ENCODE data around the gene MBP.
A peak's percentile ranks its signal among the peaks of the same experiment; 100 is the strongest.
"Not testable (repeated sequence)": the region's sequence is repeated elsewhere in the genome, so short reads cannot be mapped to it uniquely, and the experiment has no call there.

MBP gene

DNA sequence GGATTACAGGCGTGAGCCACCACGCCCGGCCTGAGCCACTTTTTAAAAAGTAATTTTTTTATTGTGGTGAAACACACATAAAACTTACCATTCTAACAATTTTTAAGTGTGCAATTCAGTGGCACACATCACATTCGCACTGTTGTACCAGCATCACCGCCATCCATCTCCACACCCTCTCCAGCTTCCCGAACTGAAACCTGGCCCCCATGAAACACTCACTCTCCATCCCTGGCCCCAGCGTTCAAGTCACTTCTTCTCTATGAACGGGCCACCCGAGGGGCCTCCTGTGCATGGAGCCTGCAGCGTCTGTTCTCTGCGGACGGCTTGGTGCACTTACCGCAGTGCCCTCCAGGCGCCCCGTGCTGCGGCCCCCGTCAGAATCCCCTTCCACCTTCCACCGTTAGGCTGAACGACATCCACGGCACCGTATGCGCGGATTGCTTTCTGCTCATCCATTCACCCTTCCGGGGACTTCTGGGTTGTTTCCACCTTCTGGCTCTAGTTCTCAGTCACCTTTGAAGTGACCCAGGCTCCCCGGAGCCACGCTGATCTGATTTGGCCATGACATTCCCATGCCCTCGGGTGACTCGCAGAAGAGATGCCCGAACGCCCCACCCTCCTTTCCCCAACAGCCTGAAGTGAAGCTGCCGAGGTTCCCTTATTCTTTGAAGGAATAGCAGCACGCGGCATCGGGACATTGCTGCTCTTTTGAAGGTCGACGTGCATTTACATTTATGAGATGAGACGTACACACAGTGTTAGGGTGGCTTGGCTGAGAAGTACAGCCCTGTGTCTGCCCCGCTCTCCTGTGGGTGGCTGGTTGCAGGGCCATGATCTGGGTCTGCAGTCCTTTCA lies 134.4 kb downstream of the MBP start:
- no peak for DNase-seq

DNA sequence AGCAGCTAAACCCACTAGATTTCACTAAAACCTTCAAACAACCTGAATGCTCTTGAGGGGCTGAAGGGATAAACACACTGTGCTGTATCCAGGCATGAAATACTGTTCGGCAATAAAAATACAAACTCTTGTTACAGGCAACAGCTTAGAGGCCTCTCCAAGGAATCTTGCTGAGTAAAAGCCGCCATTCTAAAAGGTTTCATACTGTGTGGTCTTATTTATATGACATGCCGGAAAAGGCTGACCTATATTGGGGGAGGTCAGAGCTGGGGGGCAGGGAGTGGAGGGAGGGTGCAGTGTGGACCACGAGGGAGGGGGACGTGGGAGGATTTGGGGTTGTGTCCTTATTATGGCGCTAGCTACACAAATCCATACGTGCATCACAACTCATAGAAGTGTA lies 136.2 kb downstream of the MBP start:
- no peak for DNase-seq

DNA sequence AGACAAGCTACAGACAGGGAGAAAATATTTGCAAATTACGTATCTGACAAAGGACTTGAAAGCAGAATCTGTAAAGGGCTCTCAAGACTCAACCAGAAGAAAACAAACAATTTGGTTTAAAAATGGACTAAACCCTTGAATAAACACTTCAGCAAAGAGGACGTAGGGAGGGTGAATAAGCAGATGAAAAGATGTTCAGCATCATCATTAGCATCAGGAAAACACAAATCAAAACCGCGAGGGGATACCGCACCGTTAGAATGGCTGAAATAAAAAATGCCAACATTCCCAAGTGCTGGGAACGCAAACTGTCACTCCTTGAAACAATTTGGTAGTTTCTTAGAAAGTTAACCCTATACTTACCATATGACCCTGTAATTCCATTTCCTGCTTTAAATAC lies 136.7 kb downstream of the MBP start:
- no peak for DNase-seq

DNA sequence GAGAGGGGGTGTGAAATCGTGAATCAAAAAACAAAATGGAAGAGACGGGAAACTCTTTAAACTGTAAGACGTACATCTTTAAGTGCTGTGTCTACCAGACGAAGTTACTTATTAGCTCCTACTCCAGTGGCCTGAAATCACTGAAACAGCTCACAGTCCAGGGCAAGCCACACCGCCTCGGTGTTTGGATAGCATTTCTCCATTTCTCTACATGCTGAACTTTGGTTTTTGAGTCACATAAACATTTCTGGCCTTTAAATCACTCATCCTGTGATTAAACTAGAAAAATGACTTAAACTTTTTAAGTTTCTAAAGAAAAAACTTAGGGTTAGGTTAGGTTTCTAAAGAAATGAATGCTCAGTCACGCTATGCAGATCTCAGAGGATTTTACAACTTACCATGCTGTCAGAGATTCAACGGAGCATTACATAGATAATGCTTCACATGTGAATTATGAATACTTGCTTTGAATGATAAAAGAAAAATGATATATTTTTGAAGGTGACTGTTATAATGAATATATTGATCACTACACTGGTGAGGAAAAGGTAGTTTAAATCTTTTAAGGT lies 138.4 kb downstream of the MBP start:
- DNase-seq, result no peak

DNA sequence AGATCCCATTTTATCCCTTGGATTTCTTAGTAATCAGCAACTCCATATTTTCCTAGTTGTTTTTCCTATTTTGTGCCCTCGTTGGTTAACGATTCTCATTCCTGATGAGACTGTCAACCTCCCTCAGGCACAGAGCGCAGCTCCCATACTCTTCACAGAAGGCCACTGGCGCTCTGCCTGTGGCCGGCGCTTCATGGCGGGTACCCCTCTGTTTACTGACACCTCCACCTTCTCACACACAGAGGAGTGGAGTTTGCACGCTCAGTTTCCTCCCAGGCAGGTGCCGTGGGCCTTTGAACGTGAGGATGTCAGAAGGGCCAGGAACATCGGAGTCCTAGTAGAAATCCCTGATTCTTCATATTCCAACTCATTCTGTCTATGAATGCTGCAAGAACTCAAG lies 139.0 kb downstream of the MBP start:
- DNase-seq, result no peak

DNA sequence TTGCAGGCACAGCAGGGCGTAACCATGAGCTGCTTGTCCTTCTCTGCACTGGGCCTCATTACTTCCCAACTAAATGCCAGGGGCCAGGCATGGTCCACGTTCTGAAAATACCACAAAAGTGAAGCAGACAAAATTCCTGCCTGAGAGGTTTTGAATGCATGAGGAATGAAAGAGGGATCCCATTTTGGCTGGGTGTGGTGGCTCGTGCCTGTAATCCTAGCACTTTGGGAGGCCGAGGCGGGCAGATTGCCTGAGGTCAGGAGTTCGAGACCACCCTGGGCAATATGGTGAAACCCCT lies 139.5 kb downstream of the MBP start:
- DNase-seq, result no peak

DNA sequence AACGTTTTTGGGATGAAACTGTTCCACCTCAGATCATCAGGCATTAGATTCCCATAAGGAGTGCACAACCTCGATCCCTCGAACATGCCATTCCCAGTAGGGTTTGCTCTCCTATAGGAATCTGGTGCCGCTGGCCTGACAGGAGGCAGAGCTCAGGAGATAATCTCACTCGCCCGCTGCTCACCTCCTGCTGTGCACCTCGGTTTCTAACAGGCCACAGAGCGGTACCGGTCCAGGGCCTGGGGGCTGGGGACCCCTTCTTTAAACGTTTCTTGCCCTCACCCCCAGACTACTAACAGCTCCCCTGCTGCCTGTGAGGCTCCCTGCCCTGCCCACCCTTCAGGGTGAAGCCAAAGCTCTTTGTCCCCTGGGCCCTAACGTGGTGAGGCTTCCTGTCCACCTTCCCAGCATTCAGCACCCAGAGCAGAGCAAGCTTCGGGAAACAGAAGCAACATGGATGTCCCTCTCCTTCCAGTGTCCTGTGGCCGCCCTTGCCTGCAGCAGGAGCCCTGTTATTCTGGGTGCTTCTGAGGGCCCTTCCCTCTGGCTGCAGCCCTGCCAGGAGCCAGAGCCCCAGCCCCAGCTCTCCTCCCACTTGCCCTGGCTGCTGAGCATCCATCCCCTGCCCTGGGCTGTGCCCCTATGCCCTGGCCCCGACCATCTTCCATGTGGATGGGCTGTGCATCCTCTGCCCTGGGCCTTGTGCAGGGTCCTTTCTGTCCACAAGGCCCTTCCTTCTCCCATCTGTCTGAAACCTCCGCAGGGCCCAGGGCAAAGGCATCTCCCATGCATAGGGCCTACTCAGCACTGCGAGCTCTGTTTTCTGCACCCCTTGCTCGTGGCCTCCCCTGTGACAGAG lies 140.1 kb downstream of the MBP start:
- no peak for DNase-seq

DNA sequence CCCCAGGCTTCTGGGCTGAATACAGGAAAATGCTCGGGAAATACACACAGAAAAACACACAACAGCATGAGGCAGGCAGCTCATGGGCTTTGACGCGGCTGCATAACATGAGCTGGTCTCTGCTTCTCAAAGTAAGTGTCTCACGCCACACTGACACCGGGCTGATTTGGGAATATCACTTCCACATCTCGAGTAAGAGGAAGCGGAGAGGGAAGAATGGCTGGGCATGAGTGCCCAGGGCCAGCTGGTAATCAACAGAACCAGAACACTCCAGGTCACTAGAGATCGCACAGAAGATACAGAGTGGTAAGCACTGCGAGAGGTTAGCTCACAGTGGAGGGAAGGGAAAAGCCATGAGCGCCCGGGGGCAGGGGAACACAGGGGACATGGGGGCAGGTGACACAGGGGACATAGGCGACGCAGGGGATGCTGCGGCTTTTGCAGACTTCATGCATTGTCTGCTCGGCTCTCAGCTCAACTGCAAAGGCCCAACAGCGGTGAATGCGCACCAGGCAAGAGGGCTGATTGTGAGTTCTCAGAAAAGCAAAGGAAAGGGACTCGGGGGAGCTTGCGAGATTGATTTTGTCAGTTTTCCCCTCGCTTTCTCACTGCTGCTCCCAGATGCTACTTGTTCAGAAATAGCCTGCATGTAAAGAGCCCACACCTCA lies 141.4 kb downstream of the MBP start:
- DNase-seq, result no peak

DNA sequence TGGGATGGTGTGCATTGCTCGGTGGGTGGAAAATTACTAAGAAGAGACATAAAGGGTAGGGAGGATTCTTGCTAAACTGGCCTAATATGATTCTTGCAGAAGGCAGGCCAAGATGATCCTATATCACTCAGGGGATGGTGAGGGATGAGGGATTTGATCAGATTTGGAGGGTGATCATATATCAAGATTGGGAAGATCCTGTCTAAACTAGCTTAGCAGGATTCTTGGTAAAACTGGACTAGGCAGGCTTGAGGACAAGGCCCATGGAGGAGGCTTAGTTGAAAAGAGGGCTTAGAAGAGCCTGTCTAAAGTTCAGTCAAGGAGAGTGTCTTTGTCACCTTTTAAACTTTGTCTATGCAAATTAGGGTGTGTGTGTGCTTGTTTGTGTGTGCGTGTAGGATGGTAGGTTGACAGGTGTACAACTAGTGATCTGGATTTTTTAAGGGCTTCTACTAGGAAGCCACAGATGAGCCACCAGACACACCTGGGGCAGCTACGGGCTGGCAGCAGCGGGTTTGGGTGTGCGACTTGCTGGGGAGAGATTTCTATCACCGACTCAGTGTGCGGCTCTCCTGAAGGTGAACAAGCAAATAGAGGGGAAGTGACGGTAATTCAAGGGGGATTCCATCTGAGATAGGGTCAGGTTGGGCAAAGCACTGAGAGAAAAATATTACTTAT lies 142.1 kb downstream of the MBP start:
- DNase-seq, result not testable (repeated sequence)

DNA sequence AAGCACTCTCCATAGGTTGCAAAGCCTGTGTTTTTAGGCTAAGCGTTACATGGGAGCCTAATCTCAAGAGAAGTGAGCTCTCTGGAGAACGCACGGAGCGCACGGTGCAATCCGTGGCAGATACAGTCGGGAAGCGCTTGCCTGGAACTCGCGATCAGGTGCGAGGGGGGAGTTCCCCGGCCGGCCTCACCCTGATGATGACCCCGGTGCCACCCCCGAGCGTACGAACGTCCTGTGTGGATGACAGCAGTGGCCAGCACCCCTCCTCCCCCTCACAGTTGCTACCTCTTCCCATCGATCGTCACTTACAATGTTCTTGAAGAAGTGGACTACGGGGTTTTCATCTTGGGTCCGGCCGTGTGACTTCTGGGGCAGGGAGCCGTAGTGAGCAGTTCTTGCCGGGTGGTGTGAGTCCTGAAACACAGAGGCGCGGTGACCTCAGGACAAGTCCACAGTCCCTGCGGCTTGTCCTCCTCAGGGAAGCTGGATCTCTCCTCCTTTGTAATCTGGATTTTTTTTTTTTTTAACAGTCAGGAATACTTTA lies 142.9 kb downstream of the MBP start:
- no peak for DNase-seq

DNA sequence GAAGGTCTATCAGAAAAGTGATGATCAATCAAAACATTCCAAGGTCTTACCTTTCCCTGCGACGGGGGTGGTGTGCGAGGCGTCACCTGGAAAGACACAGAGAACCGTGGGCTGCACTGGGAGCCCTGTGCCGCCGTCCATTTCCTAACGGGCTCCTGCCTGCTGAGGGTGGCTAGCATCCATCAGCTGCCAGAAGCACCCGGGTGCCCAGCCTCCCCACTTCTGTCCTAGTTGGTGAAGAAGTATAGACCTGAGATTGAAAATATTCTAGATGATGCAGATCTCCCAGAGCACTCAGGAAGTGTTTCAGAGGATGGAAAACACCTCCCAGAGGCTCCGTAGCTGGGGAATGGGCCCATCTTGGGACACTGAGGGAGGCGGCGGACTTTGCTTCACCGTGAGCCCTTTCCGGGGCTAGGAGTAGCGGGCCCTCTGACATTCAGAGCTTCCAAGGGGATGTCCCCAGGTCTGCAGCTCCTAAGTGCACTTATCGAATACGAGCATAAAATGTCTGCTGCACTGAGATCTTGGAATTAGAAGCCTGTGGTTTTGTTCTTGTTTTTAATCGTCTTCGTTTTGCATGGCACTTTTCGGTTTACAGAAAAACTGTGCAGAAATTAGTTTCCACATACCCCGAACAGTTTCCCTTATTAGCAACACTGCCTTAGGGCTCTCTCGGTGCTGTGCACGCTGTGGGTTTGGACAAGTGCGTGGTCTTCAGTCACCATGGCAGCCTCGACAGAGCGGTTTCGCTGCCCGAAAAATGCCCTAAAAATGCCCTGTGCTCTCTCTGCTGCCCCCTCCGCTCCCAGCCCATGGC lies 143.5 kb downstream of the MBP start:
- DNase-seq, result no peak

DNA sequence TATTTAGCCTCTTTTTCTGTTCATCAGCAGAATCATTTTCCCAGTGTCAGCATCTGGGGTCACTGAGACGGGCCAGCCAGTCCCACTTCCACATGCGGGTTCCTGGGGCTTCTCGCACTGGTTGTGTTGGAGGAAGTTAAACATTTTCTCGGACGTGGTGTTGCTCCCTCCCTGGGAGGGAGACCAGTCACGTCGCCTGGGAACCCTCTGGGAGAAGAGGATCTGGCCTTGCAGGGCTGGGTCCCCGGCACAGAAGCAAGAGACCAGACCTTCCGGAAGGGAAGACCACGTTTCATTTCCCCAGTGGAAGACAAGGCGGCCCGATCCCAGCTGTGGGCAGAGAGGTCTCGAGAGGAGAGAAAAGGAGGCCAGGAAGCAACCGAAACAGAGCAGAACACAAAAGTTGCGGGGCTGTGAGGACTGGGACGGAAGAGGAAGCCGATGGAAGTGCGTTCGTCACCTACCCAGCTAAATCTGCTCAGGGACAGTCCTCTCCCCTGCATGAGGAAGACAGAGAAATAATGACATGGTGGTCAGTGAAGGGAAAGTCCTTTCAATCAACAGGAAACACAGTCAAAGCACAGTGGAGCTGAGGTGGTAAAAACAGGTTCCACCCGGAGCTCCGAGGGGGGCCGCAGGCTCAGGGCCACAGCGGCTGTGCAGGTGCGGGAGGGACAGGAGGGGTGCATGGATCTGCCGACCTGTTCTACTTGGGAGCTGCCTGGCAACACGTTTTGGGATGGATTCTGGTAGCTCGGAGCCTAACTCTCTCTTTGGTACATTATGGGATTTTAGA lies 144.4 kb downstream of the MBP start:
- no peak for DNase-seq

DNA sequence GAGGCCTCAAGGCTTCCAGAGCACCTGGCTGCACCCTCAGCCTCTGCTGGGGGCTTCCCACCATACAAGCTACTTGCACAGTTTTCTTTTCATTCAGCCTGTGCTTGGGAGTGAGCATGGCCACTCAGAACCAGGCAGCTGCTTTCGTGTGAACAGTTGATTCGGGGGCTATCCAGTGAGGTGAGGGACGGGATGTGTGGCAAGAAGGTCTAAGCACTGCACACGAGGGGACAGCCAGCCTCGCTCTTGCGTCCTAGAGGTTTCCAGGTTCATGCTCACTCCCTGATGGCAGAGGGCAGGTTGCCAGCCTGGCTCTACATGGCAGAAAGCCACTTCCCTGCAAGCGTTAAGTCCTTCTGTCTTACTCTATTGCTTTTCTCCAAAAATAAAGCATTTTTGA lies 146.2 kb downstream of the MBP start:
- no peak for DNase-seq

DNA sequence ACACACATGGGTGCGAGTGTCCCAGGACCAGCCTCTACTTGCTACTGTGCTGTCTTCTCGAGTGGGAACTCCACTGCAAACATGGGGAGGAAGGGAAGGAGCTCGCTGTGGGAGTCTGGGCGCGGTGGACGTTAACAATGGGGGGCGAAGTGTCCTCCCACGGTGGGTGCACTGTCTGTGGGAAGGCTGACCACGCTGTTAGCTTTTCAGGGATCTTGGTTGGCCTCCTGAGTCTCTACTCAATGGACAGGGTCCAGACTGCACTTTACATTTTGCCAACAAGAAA lies 146.7 kb downstream of the MBP start:
- no peak for DNase-seq

DNA sequence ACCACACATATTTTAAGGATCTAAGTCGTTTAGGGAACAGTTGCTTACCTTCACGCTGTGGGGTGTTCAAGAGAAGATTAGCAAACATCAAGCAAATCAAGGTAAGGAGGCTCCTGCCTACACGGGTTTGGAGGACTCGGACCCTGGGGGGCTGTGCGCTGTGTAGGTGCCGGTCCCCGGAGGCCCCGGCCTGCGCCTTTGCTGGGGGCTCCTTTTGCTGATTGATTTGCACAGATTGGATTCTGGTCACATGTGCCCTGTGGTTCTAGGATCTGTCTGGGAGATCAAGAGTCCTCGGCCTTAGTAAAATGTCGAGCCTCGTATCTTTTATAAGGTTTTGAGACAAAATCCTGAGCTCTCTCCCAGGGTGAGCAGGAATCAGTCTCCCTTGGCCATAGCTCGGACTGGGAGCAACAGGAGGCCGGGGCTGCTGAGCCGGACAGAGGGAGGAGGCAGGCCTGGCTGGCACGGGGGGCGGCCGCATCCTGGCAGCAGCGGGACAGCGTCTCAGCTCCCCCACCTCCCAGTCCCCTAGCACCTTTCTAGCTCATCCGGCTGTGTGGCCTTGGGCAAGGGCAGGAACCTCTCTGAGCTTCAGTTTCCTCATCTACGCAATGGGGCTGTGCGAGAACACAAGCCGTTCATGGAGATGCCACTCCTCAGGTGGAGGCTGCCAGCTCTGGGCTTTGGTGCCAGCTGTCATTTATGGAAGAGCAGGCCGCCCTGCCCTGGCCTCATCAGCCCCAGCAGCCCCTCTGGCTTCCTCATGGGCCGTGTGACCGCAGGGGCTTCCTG lies 147.2 kb downstream of the MBP start:
- no peak for DNase-seq

DNA sequence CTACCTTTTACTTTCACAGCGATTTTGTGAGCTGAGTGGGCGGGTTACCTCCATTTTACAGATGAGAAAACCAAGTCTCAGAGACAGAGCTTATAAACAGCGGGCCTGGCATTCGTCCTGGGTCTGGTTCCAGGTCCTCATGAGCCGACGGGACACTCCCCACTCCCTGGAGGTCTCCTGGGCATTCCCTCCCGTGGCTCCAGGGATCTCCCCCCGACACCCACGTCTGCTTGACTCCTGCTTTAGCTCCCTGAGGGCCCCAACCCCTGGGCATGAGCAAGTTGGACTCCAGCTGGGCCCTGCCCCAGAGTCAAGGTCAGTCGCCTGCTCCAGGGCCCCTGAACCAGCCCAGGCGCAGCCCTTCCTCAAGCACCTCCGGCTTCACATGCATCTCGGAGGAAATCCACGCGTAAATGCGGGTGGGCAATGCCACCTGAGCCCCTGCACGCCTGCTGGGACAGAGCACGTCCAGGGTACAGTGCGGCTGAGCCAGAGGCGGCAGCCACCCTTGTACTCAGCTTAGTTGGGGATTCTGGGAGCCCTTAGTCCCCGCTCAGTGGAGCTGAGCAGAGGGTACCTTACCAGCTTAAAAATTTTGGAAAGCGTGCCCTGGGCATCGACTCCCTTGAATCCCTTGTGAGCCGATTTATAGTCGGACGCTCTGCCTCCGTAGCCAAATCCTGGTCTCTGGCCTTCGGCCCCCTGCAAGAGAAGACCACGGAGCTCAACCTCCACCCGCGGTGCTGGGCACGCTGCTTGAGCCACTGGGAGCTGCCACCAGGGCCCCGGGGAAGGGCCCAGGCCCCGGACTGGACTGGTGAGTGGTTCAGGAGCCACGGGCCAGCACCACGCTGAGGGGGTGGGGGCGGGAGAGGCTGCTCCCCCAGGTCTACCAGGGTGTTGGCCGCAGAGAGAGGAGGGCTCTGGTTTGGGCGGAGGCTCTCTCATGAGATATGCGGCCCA lies 148.1 kb downstream of the MBP start:
- DNase-seq, result no peak

DNA sequence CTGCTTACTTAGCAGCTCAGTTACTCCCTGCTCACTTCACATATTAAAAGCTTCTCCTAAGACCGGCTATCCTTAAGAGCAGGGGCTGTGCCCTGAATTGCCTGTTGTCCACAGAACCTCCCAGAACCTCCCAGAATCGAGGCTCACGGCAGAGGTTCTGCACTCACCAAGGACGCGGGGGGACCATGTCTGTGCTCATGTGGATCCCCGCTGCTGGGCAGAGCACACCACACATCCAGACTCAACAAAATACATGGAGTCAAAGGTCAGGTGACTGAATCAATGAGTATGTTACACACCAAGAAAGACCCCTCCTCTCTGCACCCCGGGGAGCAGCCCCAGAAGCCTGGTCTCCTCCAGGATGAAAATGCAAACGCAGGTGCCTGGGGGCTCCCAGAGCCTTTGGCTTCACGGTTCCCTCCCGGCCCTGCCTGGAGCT lies 149.0 kb downstream of the MBP start:
- no peak for DNase-seq

DNA sequence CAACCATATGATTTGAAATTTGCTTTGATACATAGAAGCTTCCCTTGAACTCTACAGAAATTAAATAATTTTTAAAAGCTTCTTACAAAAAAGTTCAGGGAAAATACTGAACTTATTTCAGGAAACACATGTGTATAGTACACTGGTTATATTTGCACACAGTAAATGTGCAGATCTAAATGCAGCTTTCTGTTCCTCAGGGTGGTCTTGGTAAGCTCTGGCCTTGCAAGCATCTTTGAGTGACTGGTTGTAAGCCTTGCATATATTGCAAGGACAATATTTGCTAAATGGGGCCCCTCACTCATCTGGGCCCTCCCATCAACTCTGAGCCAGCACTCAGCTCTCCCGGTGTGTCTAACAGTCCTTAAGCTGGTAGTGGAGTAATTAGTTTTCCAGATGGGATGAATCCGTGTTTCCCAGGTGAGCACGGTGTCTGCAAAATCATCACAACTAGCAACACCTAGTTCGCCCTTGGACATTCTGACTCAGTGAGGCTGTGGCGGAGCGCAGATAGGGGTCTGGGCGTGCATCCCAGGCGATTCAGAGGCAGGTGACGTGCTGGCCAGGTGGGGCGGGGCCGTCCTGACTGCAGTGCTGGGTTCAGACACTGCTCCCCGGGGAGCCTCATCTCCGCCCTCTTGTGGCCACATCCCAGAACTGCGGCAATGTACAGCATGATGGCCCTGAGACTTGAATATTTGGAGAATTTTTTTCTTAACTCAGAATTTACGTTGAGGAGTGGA lies 149.6 kb downstream of the MBP start:
- peak; percentile 34 for DNase-seq
